GM12872 (cell line): ENCODE data around the gene LOXL1.

ENCODE experiments used
- CTCF ChIP-seq: IDR thresholded peaks from 3 replicates; pipeline ENCODE4 v1.5.1; 2011; ENCODE audit warnings: low read depth, mild to moderate bottlenecking, low read length, moderate library complexity; ENCODE audit not compliant: insufficient read depth

LOXL1 gene

GRCh38 chr15:73950479-73950830 lies 24.2 kb downstream of the LOXL1 start:
- no peak for TF ChIP-seq CTCF

GRCh38 chr15:73950831-73951561 lies 24.7 kb downstream of the LOXL1 start:
- peak; percentile 73 for TF ChIP-seq CTCF

GRCh38 chr15:73951601-73952000 lies 25.3 kb downstream of the LOXL1 start:
- no peak for TF ChIP-seq CTCF

- TF ChIP-seq CTCF: no peak
Measured at GRCh38 chr15:73952171-73952912, 26.1 kb downstream of the LOXL1 start.

- TF ChIP-seq CTCF: no peak
Measured at GRCh38 chr15:73952913-73953750, 26.9 kb downstream of the LOXL1 start.

- no peak for TF ChIP-seq CTCF
Measured at GRCh38 chr15:73954188-73955145, 28.2 kb downstream of the LOXL1 start.

- TF ChIP-seq CTCF: no peak
Measured at GRCh38 chr15:73955326-73955725, 29.1 kb downstream of the LOXL1 start.
